DOHH2 (cell line): ENCODE results near the gene NNT.
"Not testable (repeated sequence)": the region's sequence is repeated elsewhere in the genome, so short reads cannot be mapped to it uniquely, and the experiment has no call there.

Experiments used
- H3F3A ChIP-seq: fragments of 200-600 bp; sonication (generic), shearing (Covaris generic); 2 replicates; pipeline ENCODE4 v1.6.0; 2016; ENCODE audit warnings: antibody characterized with exemption, mild to moderate bottlenecking; ENCODE audit not compliant: control insufficient read depth, insufficient read depth
- H3K27ac ChIP-seq: fragments of 200-600 bp; sonication (generic); 2 replicates; pipeline ENCODE4 v1.5.1; 2014; ENCODE audit warnings: low read depth, mild to moderate bottlenecking, low read length, moderate library complexity
- H3K27me3 ChIP-seq: fragments of 200-600 bp; sonication (generic); 2 replicates; pipeline ENCODE4 v1.6.1; 2014; ENCODE audit warnings: mild to moderate bottlenecking, low read length, mixed read lengths; ENCODE audit not compliant: control insufficient read depth
- H3K36me3 ChIP-seq: fragments of 200-600 bp; sonication (generic); 2 replicates; pipeline ENCODE4 v1.6.1; 2014; ENCODE audit warnings: mild to moderate bottlenecking, low read length, moderate library complexity, mixed read lengths; ENCODE audit not compliant: control insufficient read depth
- H3K4me1 ChIP-seq: fragments of 200-600 bp; sonication (generic); 2 replicates; pipeline ENCODE4 v1.6.1; 2014; ENCODE audit warnings: mild to moderate bottlenecking, low read length, mixed read lengths; ENCODE audit not compliant: control insufficient read depth
- H3K4me2 ChIP-seq: fragments of 200-600 bp; sonication (generic); 2 replicates; pipeline ENCODE4 v1.6.0; 2014; ENCODE audit warnings: mild to moderate bottlenecking, low read length, moderate library complexity
- H3K4me3 ChIP-seq: fragments of 200-600 bp; sonication (generic); 2 replicates; pipeline ENCODE4 v1.5.1; 2014; ENCODE audit warnings: mild to moderate bottlenecking, low read length, mixed read lengths
- H3K79me2 ChIP-seq: fragments of 200-600 bp; sonication (generic); 2 replicates; pipeline ENCODE4 v1.6.1; 2014; ENCODE audit warnings: mild to moderate bottlenecking, low read length, mixed read lengths; ENCODE audit not compliant: control insufficient read depth
- H3K9me2 ChIP-seq: fragments of 200-600 bp; sonication (generic); replicated peaks from 2 replicates; pipeline ENCODE4 v1.6.1; 2014; ENCODE audit warnings: mild to moderate bottlenecking, low read length, mixed read lengths; ENCODE audit not compliant: control insufficient read depth
- H3K9me3 ChIP-seq: fragments of 200-600 bp; sonication (generic); 2 replicates; pipeline ENCODE4 v1.6.1; 2014; ENCODE audit warnings: antibody characterized with exemption, low read length, mixed read lengths; ENCODE audit not compliant: control insufficient read depth, insufficient read depth
- H4K20me1 ChIP-seq: fragments of 200-600 bp; sonication (generic); 2 replicates; pipeline ENCODE4 v1.6.0; 2014; ENCODE audit warnings: low read depth, mild to moderate bottlenecking, antibody characterized with exemption, low read length, moderate library complexity; ENCODE audit not compliant: control insufficient read depth, insufficient read depth
- CTCF ChIP-seq: fragments of 200-600 bp; sonication (generic); IDR thresholded peaks from one replicate; pipeline ENCODE4 v1.5.1; 2014; ENCODE audit warnings: antibody characterized with exemption, mild to moderate bottlenecking, low read depth, low read length; ENCODE audit not compliant: poor library complexity, severe bottlenecking
- EZH2phosphoT487 ChIP-seq: fragments of 200-600 bp; sonication (generic); IDR thresholded peaks from 2 replicates; pipeline ENCODE4 v1.6.1; 2017; ENCODE audit warnings: borderline replicate concordance, mild to moderate bottlenecking, antibody characterized with exemption, low read length, moderate library complexity, mixed read lengths

NNT gene

GRCh38 chr5:43730832-43731342 is 127.9 kb downstream of the NNT start:
- Histone ChIP-seq H3K27me3 (peaks cover under 1% of the 10 kb centered on the region; the same call in 1 of the 2 replicates), H3K79me2 (no peaks in the 10 kb centered on the region), H3F3A (no peaks in the 10 kb centered on the region), H3K9me3 (no peaks in the 10 kb centered on the region), H3K36me3 (no peaks in the 10 kb centered on the region), H4K20me1 (no peaks in the 10 kb centered on the region), H3K9me2 (no peaks in the 10 kb centered on the region), H3K4me3 (no peak overlapping the region), H3K4me2 (no peak overlapping the region), H3K4me1 (peaks cover 5% of the 10 kb centered on the region; the same call in 1 of the 2 replicates), H3K27ac (no peak overlapping the region)
- TF ChIP-seq EZH2phosphoT487: no peak
- no peak for TF ChIP-seq CTCF

GRCh38 chr5:43731573-43731972 is 128.6 kb downstream of the NNT start:
- H3F3A ChIP-seq: no peaks in the 10 kb centered on the region
- H3K9me2 ChIP-seq: 0 out of 2 replicates have a peak, but pooled peaks cover 3% of the 10 kb centered on the region
- H3K4me1 ChIP-seq: peaks cover 5% of the 10 kb centered on the region; the same call in 1 of the 2 replicates
- H3K27me3 ChIP-seq: 0 out of 2 replicates have a peak, but pooled peaks cover 2% of the 10 kb centered on the region
- H3K27ac ChIP-seq: no peak overlapping the region
- no peaks in the 10 kb centered on the region for H4K20me1 ChIP-seq
- H3K9me3 ChIP-seq: no peaks in the 10 kb centered on the region
- TF ChIP-seq CTCF (no peak), EZH2phosphoT487 (no peak)
- no peaks in the 10 kb centered on the region for H3K79me2 ChIP-seq
- H3K4me2 ChIP-seq: no peak overlapping the region
- no peak overlapping the region for H3K4me3 ChIP-seq
- no peaks in the 10 kb centered on the region for H3K36me3 ChIP-seq

- H3K27me3 ChIP-seq, H3K4me1 ChIP-seq, H3K36me3 ChIP-seq, H3K4me3 ChIP-seq, H3K9me3 ChIP-seq, H3K4me2 ChIP-seq, H3K79me2 ChIP-seq, H3K27ac ChIP-seq, H3F3A ChIP-seq, H4K20me1 ChIP-seq, H3K9me2 ChIP-seq: not testable (repeated sequence)
Observed at GRCh38 chr5:43745923-43746548, 143.1 kb downstream of the NNT start.

- no peak for TF ChIP-seq EZH2phosphoT487
- no peak for TF ChIP-seq CTCF
- H3F3A ChIP-seq: no peaks in the 10 kb centered on the region
- no peaks in the 10 kb centered on the region for H3K9me3 ChIP-seq
Observed at GRCh38 chr5:43750809-43751208, 147.8 kb downstream of the NNT start.

More at GRCh38 chr5:43750809-43751208, 147.8 kb downstream of the NNT start:
- H3K4me1 ChIP-seq: no peaks in the 10 kb centered on the region
- no peaks in the 10 kb centered on the region for H4K20me1 ChIP-seq
- no peaks in the 10 kb centered on the region for H3K79me2 ChIP-seq
- no peaks in the 10 kb centered on the region for H3K36me3 ChIP-seq
- H3K27ac ChIP-seq: no peak overlapping the region
- no peak overlapping the region for H3K4me3 ChIP-seq
- no peaks in the 10 kb centered on the region for H3K9me2 ChIP-seq
- no peak overlapping the region for H3K4me2 ChIP-seq
- no peaks in the 10 kb centered on the region for H3K27me3 ChIP-seq
